Measurements from ENCODE around the gene SPRR2E. TPM values are rescaled to one million over a fixed set of nuclear protein-coding genes. Genes with fewer than 3 reads are reported as not detected.

The SPRR2E gene
- total and polyA plus RNA-seq, 2 of the 8 experiments (the other 6 are each of a cell fraction or from before 2014, with no cell fraction given) = not detected

GRCh38 chr1:153070243-153070642 is 24.1 kb downstream of the SPRR2E start (continued):
- TF ChIP-seq FOSL1 (IDR thresholded peaks at IDR 0.05; ENCODE audit: insufficient read depth, low read depth, low read length) (no peak), CEBPB (IDR thresholded peaks at IDR 0.05; ENCODE audit: low read depth, low read length) (no peak), NANOG (IDR thresholded peaks at IDR 0.05; ENCODE audit: insufficient read depth, low read depth, low read length, poor library complexity, severe bottlenecking) (no peak), BACH1 (IDR thresholded peaks at IDR 0.05; ENCODE audit: low read length) (no peak), SRF (IDR thresholded peaks at IDR 0.05; ENCODE audit: low read depth, low read length) (no peak), CBX8 (IDR thresholded peaks at IDR 0.05; ENCODE audit: borderline replicate concordance, low read depth, low read length) (no peak)

All from H1 (cell line).